Fibroblast of skin of back (primary cell): ENCODE data around the gene CPNE8.

Experiments used
- DNase-seq: peaks from one replicate; pipeline ENCODE4 v3.0.0-alpha.2; 2013

The CPNE8 gene

DNA sequence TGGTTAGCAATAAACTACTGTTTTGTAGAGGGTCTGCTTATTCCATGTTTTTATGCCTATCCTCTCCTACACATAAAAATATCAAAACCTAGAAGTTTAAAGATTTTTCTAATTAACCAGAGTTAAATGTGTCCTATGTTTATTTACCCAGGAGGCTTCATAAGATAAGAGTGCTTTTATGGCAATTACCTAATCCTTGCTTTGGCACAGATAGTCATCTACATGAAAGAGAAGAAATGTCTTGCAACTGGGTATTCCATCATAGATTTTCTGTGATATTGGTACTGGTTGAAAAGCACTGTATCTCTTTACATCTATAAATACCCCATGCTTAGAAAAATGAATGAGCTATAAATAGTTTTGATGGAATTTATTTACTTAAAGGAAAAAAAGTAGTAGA lies 277.1 kb downstream of the CPNE8 start:
- DNase-seq = no peak

DNA sequence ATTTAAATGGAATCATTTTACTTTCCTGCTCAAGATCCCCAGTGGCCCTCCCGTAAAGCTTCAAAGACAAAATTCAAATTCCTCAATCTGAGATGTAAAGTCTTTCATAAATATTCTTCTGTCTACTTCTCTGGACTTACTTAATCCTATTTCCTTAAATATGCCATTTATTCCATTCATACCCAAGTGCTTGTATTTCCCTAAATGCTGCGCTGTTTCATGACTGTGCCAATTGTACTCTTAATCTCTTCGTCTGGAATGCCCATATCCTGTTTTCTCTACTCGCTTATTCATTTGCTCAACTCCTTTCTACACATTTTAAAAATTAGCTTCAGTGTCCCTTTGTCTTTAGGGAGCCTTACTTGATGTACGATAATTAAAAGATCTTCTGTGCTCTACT lies 280.1 kb downstream of the CPNE8 start:
- DNase-seq = no peak

DNA sequence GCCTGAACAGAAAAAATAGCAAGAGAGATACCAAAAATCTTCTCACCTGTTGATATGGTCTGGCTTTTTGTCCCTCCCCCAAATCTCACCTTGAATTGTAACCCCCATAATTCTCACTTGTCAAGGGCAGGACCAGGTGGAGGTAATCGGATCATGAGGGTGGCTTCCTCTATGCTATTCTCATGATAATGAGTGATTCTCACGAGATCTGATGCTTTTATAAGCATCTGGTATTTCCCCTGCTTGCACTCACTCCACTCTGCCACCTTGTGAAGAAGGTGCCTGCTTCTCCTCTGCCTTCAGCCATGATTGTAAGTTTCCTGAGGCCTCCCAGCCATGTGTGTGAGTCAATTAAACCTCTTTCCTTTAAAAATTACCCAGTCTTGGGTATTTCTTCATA lies 291.2 kb downstream of the CPNE8 start:
- no peak for DNase-seq

DNA sequence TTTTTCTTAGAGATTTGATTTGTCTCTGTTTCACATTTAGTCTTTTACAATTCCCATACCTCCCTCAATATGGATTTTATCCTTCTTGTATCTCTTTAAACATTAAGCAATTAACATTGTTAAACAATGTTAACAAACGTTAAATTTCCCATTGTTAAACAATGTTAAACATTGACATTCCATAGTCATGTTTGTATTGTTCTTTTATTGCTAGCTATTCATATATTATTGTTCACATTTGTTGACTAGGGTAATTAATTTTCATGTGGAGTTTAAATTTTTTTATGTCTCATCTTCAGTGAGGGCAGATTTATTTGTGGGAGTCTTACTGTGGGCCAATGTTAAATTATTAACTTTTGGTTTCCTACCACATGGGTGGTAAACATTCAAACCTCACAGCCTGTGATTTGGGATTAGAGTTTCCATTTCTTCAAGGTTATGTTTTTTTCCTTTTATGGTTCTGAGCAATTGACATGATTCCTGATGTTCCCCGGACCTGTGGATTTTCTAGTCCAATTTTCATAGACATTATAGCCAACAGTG lies 294.5 kb downstream of the CPNE8 start:
- no peak for DNase-seq

DNA sequence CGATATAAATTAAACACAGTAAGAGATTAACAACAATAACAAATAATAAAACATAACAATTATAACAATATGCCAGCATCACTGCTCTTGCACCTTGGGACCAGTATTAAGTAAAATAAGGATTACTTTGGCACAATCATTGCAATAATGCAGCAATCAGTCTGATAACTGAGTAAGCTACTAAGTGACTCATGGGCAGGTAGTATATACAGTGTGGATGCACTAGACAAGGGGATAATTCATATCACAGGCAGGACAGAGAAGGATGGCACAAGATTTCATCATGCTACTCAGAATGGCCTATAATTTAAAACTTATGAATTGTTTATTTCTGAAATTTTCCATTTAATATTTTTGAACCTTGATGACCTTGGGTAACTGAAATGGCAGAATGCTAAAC lies 298.1 kb downstream of the CPNE8 start:
- DNase-seq = no peak
